Stimulated activated CD8-positive, alpha-beta memory T cell treated with anti-CD3 and anti-CD28 coated beads, Interleukin-15, amount 100 ng/mL, for 48 hours (primary cell): Measurements from ENCODE around the gene ZNF655.
"Not testable (repeated sequence)": the region's sequence is repeated elsewhere in the genome, so short reads cannot be mapped to it uniquely, and the experiment has no call there.

Experiments
- DNase-seq, 2 donors: peaks; one replicate each; pipeline ENCODE4 v3.0.0-alpha.2; 2020; ENCODE audit warnings: low read depth in 2 of 2

Gene ZNF655

GRCh38 chr7:99560834-99561736 is 2.6 kb downstream of the ZNF655 start:
- no peak for DNase-seq

GRCh38 chr7:99561737-99562051 is 3.3 kb downstream of the ZNF655 start:
- no peak for DNase-seq

- DNase-seq = no peak
Measured at GRCh38 chr7:99562114-99562784, 3.8 kb downstream of the ZNF655 start.

- peak; percentile 41 to 45 for DNase-seq
Measured at GRCh38 chr7:99562832-99563231, 4.4 kb downstream of the ZNF655 start.

GRCh38 chr7:99563650-99564049 is 5.2 kb downstream of the ZNF655 start:
- DNase-seq = no peak

GRCh38 chr7:99568770-99569169 is 10.3 kb downstream of the ZNF655 start:
- DNase-seq = not testable (repeated sequence)

GRCh38 chr7:99571768-99572167 is 13.3 kb downstream of the ZNF655 start:
- no peak for DNase-seq

- no peak for DNase-seq
Measured at GRCh38 chr7:99573257-99573656, 14.8 kb downstream of the ZNF655 start.

- DNase-seq = no peak
Measured at GRCh38 chr7:99576251-99576650, 17.8 kb downstream of the ZNF655 start.

GRCh38 chr7:99579281-99579955 is 21.0 kb downstream of the ZNF655 start:
- DNase-seq = no peak

GRCh38 chr7:99579956-99580777 is 21.7 kb downstream of the ZNF655 start:
- DNase-seq = peak in 1 of 2 donors; percentile 24

GRCh38 chr7:99580778-99581332 is 22.4 kb downstream of the ZNF655 start:
- DNase-seq = not testable (repeated sequence)

GRCh38 chr7:99588868-99589267 is 30.4 kb downstream of the ZNF655 start:
- DNase-seq = no peak

- no peak for DNase-seq
Measured at GRCh38 chr7:99594948-99595745, 36.7 kb downstream of the ZNF655 start.

- DNase-seq = no peak
Measured at GRCh38 chr7:99596408-99596955, 38.0 kb downstream of the ZNF655 start.

GRCh38 chr7:99597762-99598501 is 39.5 kb downstream of the ZNF655 start, which contains the start of gene TMEM225B:
Gene TMEM225B, plus strand, starts transcription at chr7:99598267. Its CDS starts 6,122 bp downstream, at chr7:99604389.
- no peak for DNase-seq

- no peak for DNase-seq
Measured at GRCh38 chr7:99599836-99600235, 41.4 kb downstream of the ZNF655 start.

GRCh38 chr7:99601656-99602310 is 43.3 kb downstream of the ZNF655 start:
- DNase-seq = no peak

- DNase-seq = no peak
Measured at GRCh38 chr7:99605527-99605926, 47.1 kb downstream of the ZNF655 start.
